IMR-90 (cell line): ENCODE data around the gene RGS13. TPM values are rescaled to one million over a fixed set of nuclear protein-coding genes. Genes with fewer than 3 reads are reported as not detected.

Experiments used
- ATAC-seq: fragments of 200-7000 bp; cut with Tn5 transposase; 2 replicates; pipeline ENCODE4 v1.9.1; 2020; ENCODE audit warnings: low read depth, mild to moderate bottlenecking, moderate library complexity
- BruUV-seq: library from RNA; stranded (reverse); fragments of 400-500 nt; replicated peaks from 2 replicates; lab custom pipeline; 2021; lab: Mats Ljungman, UMichigan
- CTCF ChIA-PET: fragments of 300-600 bp; formaldehyde crosslinking; extraction: SDS; loops from one replicate; lab custom pipeline; 2021; ENCODE audit warnings: antibody characterized with exemption; lab: Yijun Ruan, JAX
- POLR2A ChIA-PET: fragments of 300-600 bp; sonication (Branson Sonifier 250); formaldehyde crosslinking; loops from one replicate; lab custom pipeline; 2022; ENCODE audit warnings: antibody characterized with exemption; ENCODE audit not compliant: unreplicated experiment; lab: Charles Lee
- DNase-seq: peaks from one replicate; pipeline ENCODE4 v3.0.0; 2013
- H2AFZ ChIP-seq: replicated peaks from 2 replicates; pipeline ENCODE3; 2013; ENCODE audit warnings: low read length, mild to moderate bottlenecking; ENCODE audit not compliant: poor library complexity
- H2AK5ac ChIP-seq: 2 replicates; pipeline ENCODE4 v1.6.1; 2013; ENCODE audit warnings: low read depth, low read length, inconsistent platforms
- H2AK9ac ChIP-seq: replicated peaks from 2 replicates; pipeline ENCODE3; 2013; ENCODE audit warnings: mild to moderate bottlenecking, low read depth, low read length, moderate library complexity; ENCODE audit not compliant: poor library complexity
- H2BK120ac ChIP-seq: 2 replicates; pipeline ENCODE4 v1.6.1; 2013; ENCODE audit warnings: low read depth, low read length, inconsistent platforms
- H2BK15ac ChIP-seq: 3 replicates; pipeline ENCODE4 v1.6.1; 2013; ENCODE audit warnings: low read depth, low read length, inconsistent platforms
- H2BK20ac ChIP-seq: 2 replicates; pipeline ENCODE4 v1.6.1; 2013; ENCODE audit warnings: low read depth, mild to moderate bottlenecking, inconsistent platforms, low read length, moderate library complexity
- H2BK5ac ChIP-seq: 2 replicates; pipeline ENCODE4 v1.6.1; 2013; ENCODE audit warnings: mild to moderate bottlenecking, low read depth, low read length, inconsistent platforms; ENCODE audit not compliant: poor library complexity, severe bottlenecking
- H3K14ac ChIP-seq: replicated peaks from 2 replicates; pipeline ENCODE4 v1.6.1; 2013; ENCODE audit warnings: low read depth, low read length, inconsistent platforms
- H3K18ac ChIP-seq: 2 replicates; pipeline ENCODE4 v1.6.1; 2013; ENCODE audit warnings: low read depth, low read length, control low read depth
- H3K23ac ChIP-seq: 2 replicates; pipeline ENCODE4 v1.6.1; 2013; ENCODE audit warnings: low read depth, low read length, inconsistent platforms
- H3K27ac ChIP-seq: 2 replicates; pipeline ENCODE4 v1.5.1; 2013; ENCODE audit warnings: mild to moderate bottlenecking, control low read depth, low read length; ENCODE audit not compliant: insufficient read depth
- H3K27me3 ChIP-seq: 2 replicates; pipeline ENCODE4 v1.6.1; 2013; ENCODE audit warnings: low read length; ENCODE audit not compliant: control insufficient read depth, insufficient read depth
- H3K36me3 ChIP-seq: 2 replicates; pipeline ENCODE4 v1.6.1; 2013; ENCODE audit warnings: low read length, mixed read lengths; ENCODE audit not compliant: control insufficient read depth, insufficient read depth
- H3K4ac ChIP-seq: 2 replicates; pipeline ENCODE4 v1.6.1; 2013; ENCODE audit warnings: low read depth, low read length, inconsistent platforms
- H3K4me1 ChIP-seq: 2 replicates; pipeline ENCODE4 v1.6.1; 2013; ENCODE audit warnings: low read length, mixed read lengths; ENCODE audit not compliant: control insufficient read depth, insufficient read depth
- H3K4me2 ChIP-seq: 2 replicates; pipeline ENCODE4 v1.6.1; 2013; ENCODE audit warnings: low read depth, mild to moderate bottlenecking, control low read depth, low read length, moderate library complexity
- H3K4me3 ChIP-seq: 2 replicates; pipeline ENCODE4 v1.5.1; 2013; ENCODE audit warnings: low read depth, mild to moderate bottlenecking, control low read depth, low read length, moderate library complexity; ENCODE audit not compliant: insufficient read depth
- H3K56ac ChIP-seq: 2 replicates; pipeline ENCODE4 v1.6.1; 2013; ENCODE audit warnings: low read length, inconsistent platforms; ENCODE audit not compliant: insufficient read depth; ENCODE audit errors: extremely low read depth
- H3K79me1 ChIP-seq, 2 experiments: 2 replicates each; pipeline ENCODE4 v1.6.1; 2013; ENCODE audit warnings: low read length in 2 of 2, inconsistent platforms in 1 of 2, low read depth in 1 of 2
- H3K9ac ChIP-seq: 2 replicates; pipeline ENCODE4 v1.6.1; 2013; ENCODE audit warnings: low read depth, low read length, control low read depth
- H3K9me1 ChIP-seq: 2 replicates; pipeline ENCODE4 v1.6.1; 2013; ENCODE audit warnings: low read length, inconsistent platforms; ENCODE audit not compliant: insufficient read depth
- H3K9me3 ChIP-seq: 2 replicates; pipeline ENCODE4 v1.6.1; 2013; ENCODE audit warnings: low read length; ENCODE audit not compliant: control insufficient read depth, insufficient read depth
- H4K20me1 ChIP-seq: 2 replicates; pipeline ENCODE4 v1.6.1; 2013; ENCODE audit warnings: low read length, inconsistent platforms; ENCODE audit not compliant: insufficient read depth
- H4K5ac ChIP-seq: 2 replicates; pipeline ENCODE4 v1.6.1; 2013; ENCODE audit warnings: mild to moderate bottlenecking, low read depth, low read length, control low read depth
- H4K8ac ChIP-seq, 2 experiments: 2 replicates each; pipeline ENCODE4 v1.6.1; 2013; ENCODE audit warnings: low read depth in 2 of 2, low read length in 2 of 2, control low read depth in 1 of 2, inconsistent platforms in 1 of 2
- H4K91ac ChIP-seq: 2 replicates; pipeline ENCODE4 v1.6.1; 2013; ENCODE audit warnings: low read depth, low read length, inconsistent platforms; ENCODE audit not compliant: insufficient read depth
- BHLHE40 ChIP-seq: fragments of 150-350 bp; IDR thresholded peaks from 2 replicates; pipeline ENCODE4 v1.6.1; 2016; ENCODE audit warnings: mild to moderate bottlenecking, low read depth, low read length
- CHD1 ChIP-seq: IDR thresholded peaks from 2 replicates; pipeline ENCODE4 v1.6.1; 2012; ENCODE audit warnings: low read depth, low read length, improper control_type of control experiment
- CTCF ChIP-seq: conservative IDR thresholded peaks from 2 replicates; pipeline ENCODE4 v1.5.1; 2012; ENCODE audit warnings: mild to moderate bottlenecking, low read depth, low read length, improper control_type of control experiment
- ELK1 ChIP-seq: fragments of 150-350 bp; IDR thresholded peaks from 2 replicates; pipeline ENCODE4 v1.6.1; 2016; ENCODE audit warnings: low read depth, mild to moderate bottlenecking, low read length, moderate library complexity, borderline replicate concordance
- MAFK ChIP-seq: IDR thresholded peaks from 2 replicates; pipeline ENCODE4 v1.6.1; 2012; ENCODE audit warnings: low read depth, low read length, improper control_type of control experiment
- MAZ ChIP-seq: IDR thresholded peaks from 2 replicates; pipeline ENCODE4 v1.6.1; 2012; ENCODE audit warnings: low read depth, mild to moderate bottlenecking, low read length, improper control_type of control experiment, moderate library complexity, borderline replicate concordance
- MXI1 ChIP-seq: IDR thresholded peaks from 2 replicates; pipeline ENCODE4 v1.6.1; 2012; ENCODE audit warnings: low read depth, mild to moderate bottlenecking, low read length, moderate library complexity, borderline replicate concordance
- NFE2L2 ChIP-seq: fragments of 150-350 bp; IDR thresholded peaks from 2 replicates; pipeline ENCODE4 v1.6.1; 2016; ENCODE audit warnings: low read depth, mild to moderate bottlenecking, low read length
- POLR2A ChIP-seq: IDR thresholded peaks from 2 replicates; pipeline ENCODE4 v1.6.1; 2012; ENCODE audit warnings: mild to moderate bottlenecking, low read depth, low read length
- RAD21 ChIP-seq: IDR thresholded peaks from 2 replicates; pipeline ENCODE4 v1.6.1; 2012; ENCODE audit warnings: low read length, improper control_type of control experiment
- RCOR1 ChIP-seq: IDR thresholded peaks from 2 replicates; pipeline ENCODE4 v1.6.1; 2012; ENCODE audit warnings: mild to moderate bottlenecking, low read length, improper control_type of control experiment; ENCODE audit not compliant: insufficient replicate concordance
- RFX5 ChIP-seq: IDR thresholded peaks from 2 replicates; pipeline ENCODE4 v1.8.0; 2012; ENCODE audit warnings: low read depth, mild to moderate bottlenecking, low read length, moderate library complexity
- SMC3 ChIP-seq: fragments of 150-350 bp; IDR thresholded peaks from 2 replicates; pipeline ENCODE4 v1.6.1; 2016; ENCODE audit warnings: low read depth, mild to moderate bottlenecking, antibody characterized with exemption, low read length, moderate library complexity
- WGBS, 2 experiments: methylation state at CpG; one replicate each; pipeline versions ENCODE4 v1.1.5 to v1.1.7; 2013; ENCODE audit warnings: missing lambda C conversion rate in 2 of 2; ENCODE audit not compliant: insufficient read length in 1 of 2; ENCODE audit errors: extremely low coverage in 2 of 2; 5-methylcytosine and 5-hydroxymethylcytosine counted together
- dilution Hi-C: fragments of 300-500 bp; cut with HindIII; formaldehyde crosslinking; loops from one replicate; pipeline ENCODE4 v1.14.3; 2018; ENCODE audit warnings: low sequenced_read_pairs; ENCODE audit not compliant: unreplicated experiment
- in situ Hi-C: fragments of 300-500 bp; cut with MboI; formaldehyde crosslinking; loops from 3 replicates; pipeline ENCODE4 v1.14.3; 2019; ENCODE audit warnings: low sequenced_read_pairs, inconsistent platforms, mixed read lengths
- intact Hi-C: fragments of 100-400 bp; cut with micrococcal nuclease; formaldehyde crosslinking; loops from 2 replicates; pipeline ENCODE4 v1.10.0; 2022
- polyA plus RNA-seq, 3 experiments: library from polyadenylated mRNA; depleted of rRNA; stranded (reverse); fragments of >200 nt; gene quantifications; 2 replicates each; pipeline ENCODE4 v1.2.3, GENCODE V29; 2012; ENCODE audit warnings: low replicate concordance in 1 of 3
- total RNA-seq: library from RNA; depleted of rRNA; stranded (reverse); fragments of >200 nt; gene quantifications from 2 replicates; pipeline ENCODE4 v1.2.3, GENCODE V29; 2012

The RGS13 gene
- total and polyA plus RNA-seq, 2 of the 4 experiments (the other 2 are of a cell fraction) = not detected

- Histone ChIP-seq H3K4me1 (peaks cover 5% of the 10 kb centered on the region), H2BK5ac (no peak overlapping the region), H3K9me3 (no peaks in the 10 kb centered on the region), H3K14ac (no peak overlapping the region), H3K56ac (no peak overlapping the region), H2BK20ac (no peak overlapping the region), H4K91ac (no peak overlapping the region), H3K4me3 (no peak overlapping the region), H2BK120ac (no peak overlapping the region), H3K4ac (no peak overlapping the region), H3K9me1 (peaks cover 2% of the 10 kb centered on the region), H3K18ac (no peak overlapping the region), H2AK5ac (no peak overlapping the region), H2AK9ac (no peak overlapping the region), H4K5ac (no peak overlapping the region), H3K23ac (no peak overlapping the region), H3K79me1 (no peaks in the 10 kb centered on the region), H3K9ac (no peak overlapping the region), H3K36me3 (no peaks in the 10 kb centered on the region), H3K27me3 (no peaks in the 10 kb centered on the region), H3K27ac (no peak overlapping the region), H4K20me1 (no peaks in the 10 kb centered on the region), H3K4me2 (0 out of 2 replicates have a peak overlapping the region, but pooled peaks have one; percentile 32), H4K8ac (no peak overlapping the region), H2AFZ (no peak overlapping the region), H2BK15ac (no peak overlapping the region)
- ChIA-PET POLR2A (no interaction called here), CTCF (interaction anchor here (1.2 kb wide), 1 partner anchor 11 kb away, joined by 3 read pairs; no protein-coding TSS in a partner anchor)
- TF ChIP-seq NFE2L2 = no peak
- TF ChIP-seq CTCF = no peak
- no peak for TF ChIP-seq MAFK
- TF ChIP-seq MAZ = no peak
- TF ChIP-seq RFX5 = no peak
- no peak for TF ChIP-seq RAD21
- no peak for TF ChIP-seq BHLHE40
- no peak for TF ChIP-seq POLR2A
- TF ChIP-seq CHD1 = no peak
- no peak for TF ChIP-seq ELK1
- TF ChIP-seq MXI1 = no peak
- TF ChIP-seq SMC3 = no peak
- TF ChIP-seq RCOR1 = no peak
- dilution Hi-C loops = no loop called here
- ATAC-seq (peak; percentile 58), DNase-seq (peak; percentile 44)
- BruUV-seq = no TSS peak
- no CpG with 5 or more reads among the region's 3 CpGs for WGBS, 2 experiments
- in situ Hi-C loops = loop anchor here (10.0 kb wide), 1 partner anchor 115 kb away; no protein-coding TSS in a partner anchor
- intact Hi-C loops = no loop called here
Measured at GRCh38 chr1:192589813-192590212, 46.1 kb upstream of the RGS13 start.
